Glomerular visceral epithelial cell (primary cell): ENCODE measurements around the gene KCNMB2.
"Not testable (repeated sequence)": the region's sequence is repeated elsewhere in the genome, so short reads cannot be mapped to it uniquely, and the experiment has no call there.

Source experiments
- DNase-seq: peaks from one replicate; pipeline ENCODE4 v3.0.0-alpha.2; 2016; ENCODE audit errors: extremely low spot score

The KCNMB2 gene

DNA sequence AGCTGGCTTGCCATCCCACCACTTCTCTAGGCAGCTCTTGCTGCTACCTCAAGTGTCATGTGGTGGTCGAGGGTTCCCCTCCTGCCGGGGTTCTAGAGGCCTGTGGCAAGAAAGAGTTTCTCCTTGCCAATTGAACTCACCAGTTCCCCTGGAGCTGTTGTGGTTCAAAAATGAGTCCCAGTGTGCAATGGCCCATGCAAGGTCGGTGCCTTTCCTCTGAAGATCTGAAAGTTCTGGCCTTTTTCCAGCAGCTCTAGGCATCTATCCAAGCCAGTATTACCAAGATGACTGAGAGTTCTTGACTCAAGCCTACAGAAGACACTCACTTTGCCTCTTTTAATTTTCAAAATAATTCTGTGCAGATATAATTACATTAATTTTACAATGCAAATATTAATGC, 163.6 kb downstream of the KCNMB2 start:
- DNase-seq = no peak

DNA sequence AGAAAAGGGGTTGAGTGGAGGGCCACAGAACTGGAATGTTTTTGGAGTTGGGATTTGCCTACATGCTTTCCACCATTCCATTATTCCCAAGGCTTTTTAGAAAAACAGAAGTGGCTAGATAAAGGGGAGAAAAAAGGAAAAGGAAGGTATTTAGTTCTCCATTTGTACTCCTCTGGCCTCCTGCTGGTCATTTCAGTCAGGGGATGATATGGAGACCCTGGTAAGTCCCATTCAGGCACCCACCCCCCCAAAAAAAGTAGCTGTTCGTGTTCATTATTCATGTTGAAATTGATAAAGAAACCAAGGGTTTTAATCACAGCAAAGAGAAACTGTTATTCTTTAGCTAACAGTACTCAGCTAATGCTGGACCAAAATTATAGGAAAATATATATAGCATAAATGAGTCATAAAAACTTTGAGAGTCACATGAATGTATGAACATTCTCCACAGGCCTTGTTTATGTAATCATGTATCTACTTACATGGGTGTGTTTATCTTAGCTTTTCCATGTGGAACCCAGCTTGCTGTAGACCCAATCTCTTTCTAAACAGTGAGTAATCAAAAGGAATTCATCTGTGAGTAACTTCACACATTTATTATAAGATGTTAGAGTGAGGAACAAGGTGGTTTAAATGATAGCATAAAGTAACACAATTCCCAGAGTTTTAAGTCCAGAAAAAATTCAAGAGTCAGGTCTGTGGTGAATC, 167.2 kb downstream of the KCNMB2 start:
- DNase-seq = no peak

DNA sequence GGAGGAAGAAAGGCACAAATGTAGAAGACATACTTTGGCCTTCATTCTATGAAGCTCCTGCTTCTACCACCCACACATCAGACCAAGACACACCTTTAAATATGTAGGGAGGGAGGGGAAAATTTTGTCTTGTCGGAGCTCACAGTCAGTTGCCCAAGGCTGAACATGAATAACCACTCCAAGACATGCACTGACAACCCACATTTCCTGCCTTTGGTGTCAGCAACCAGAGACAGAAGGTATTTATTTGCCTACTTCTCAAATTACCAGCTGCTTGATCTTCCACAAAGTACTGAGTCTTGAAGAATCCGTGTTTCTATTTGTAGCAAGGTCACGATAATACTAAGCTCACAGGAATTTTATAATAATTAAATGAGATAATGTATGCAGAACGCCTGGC, 169.7 kb downstream of the KCNMB2 start:
- DNase-seq = no peak

DNA sequence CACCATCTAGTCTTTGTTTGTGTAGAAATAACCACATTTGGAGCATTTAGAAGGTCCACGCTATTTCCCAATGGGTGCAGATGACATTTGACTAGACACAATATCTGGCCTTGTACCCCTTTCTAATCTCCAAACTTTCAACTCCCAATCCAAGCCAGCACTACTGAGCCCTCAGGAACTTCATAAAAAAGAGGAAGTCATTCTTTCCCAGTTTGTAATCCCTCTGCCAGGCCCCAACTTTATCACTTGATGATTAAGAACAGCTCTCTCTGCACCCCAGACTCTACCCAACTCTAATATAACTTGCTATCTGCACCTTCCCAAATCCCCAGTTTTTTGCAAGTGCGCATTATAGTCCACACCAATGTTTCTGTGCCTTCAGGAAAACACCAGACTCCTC, 170.2 kb downstream of the KCNMB2 start:
- no peak for DNase-seq

DNA sequence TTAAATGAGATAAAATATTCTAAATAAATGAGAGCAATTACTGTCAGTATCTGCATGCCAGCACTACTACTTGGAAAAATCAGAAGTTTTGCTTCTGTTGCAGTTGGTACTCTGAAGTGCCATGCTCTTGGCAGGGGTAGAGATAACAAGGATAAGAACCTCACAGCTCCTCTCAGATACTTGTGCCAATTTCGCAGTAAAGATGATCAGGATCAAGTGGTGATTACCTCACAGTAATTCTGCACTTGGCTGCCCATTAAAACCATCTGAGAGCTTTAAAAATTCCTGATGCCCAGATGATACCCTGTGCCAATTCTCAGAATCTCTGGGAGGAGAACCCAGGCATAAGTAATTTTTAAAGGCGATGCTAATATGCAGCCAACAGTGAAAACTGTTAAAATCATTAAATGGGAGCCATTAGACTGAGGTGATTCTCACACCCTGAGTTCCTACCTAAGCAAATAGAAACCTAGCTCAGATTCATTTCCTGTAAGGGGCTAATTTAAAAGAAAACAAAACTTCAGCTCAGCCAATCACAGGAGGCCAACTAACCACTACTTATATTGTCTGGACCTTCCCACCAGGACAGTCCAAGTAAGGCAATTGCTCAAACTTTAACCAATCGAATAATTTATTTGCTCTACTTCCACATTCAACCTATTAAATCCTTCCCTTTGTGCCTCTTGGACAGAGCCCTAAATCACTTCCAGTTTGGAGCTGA, 171.2 kb downstream of the KCNMB2 start:
- no peak for DNase-seq

DNA sequence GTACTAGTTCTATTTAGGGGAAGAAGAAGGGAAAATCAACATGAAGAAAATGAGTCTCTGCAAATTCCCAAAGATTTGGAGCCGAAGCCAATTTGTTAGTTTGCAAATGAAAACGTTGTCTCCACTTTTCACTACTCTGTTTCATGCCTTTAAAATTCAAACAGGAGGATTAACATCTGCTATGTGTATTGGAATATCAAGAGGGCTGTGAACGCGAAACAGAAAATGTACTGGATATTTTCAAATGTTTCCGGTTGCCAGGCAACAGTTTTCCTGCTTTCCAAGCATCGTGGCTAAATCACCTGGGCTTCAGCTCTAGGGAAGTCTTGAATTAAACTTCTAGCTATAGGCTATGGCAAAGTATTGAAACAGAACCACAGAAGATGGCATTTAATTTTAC, 172.8 kb downstream of the KCNMB2 start:
- no peak for DNase-seq

DNA sequence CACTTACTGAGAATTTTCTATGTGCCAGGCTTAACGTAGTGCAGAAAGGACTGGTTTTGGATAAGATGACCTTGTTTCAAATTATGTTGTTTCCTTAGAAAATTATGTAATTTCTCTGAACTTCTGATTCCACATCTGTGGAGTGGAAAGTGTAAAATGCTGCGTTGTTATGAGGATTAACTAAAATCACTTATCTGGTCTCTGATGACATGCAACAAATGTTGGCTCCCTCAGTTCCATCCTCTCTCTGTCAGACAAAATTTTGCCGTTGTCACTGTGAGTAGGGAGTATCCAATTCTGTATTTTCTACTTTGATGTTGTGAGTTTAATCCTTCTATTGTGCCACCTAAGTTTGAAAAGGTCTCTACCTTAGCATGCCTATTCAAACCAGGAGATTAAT, 175.5 kb downstream of the KCNMB2 start:
- no peak for DNase-seq

DNA sequence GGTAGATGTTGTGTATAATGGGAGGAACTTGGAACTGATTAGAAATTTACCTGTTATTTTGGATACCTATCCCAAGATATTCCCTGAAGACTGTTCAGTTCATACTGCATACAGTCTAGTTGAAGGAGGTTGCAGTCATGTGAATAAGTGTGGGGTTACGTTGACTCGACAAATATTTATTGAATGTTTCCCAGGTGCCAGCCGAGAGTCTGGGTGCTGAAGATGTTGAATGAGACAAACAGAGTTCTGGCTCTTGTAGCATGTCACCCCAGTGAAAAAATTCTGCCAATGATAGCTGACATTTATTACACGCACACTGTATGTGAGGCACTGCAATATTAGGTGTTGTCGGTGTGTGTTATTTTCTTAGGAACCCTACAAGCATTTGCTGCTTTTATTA, 176.0 kb downstream of the KCNMB2 start:
- DNase-seq = no peak

DNA sequence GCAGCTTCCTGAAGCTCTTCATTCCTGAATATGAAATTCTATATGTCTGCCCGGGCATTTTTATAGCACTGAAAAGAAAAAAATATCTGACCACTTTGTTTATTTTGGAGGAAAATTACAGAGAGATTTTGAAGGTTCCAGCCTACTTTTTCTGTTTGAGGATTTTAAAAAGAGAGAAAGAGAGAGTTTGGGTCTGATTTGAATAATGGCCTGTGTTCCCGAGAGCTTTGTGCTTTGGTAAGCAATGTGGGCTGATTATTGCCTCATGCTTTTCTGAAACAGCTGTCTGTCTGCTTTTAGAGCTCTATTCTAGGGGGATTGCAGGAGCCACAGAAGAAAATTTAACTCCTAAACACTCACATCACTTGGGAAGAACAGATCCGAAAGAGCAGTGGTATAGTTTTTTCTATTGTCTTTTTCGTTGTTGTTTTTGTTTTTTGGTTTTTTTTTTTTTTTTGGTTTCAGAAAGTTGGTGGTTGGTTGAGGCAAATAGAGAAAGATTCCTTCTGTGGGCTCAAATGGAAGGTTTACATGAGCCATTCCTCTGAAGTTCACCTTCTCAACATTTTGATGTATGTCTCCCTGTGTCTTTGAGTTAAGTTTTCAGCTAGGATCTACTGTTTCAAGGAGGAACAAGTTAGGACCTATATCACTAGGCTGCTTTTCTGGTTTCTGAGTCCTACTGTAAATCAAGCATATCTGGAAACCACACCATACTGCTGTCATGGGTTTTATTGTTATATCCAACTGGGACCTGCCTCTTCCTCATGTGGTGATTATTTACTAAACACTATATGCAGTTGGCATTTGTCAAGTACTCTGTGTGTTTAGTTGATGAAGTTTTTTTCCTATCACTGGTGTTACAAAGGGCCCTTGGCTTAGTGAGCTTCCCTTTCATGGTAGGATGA, 178.9 kb downstream of the KCNMB2 start:
- no peak for DNase-seq

DNA sequence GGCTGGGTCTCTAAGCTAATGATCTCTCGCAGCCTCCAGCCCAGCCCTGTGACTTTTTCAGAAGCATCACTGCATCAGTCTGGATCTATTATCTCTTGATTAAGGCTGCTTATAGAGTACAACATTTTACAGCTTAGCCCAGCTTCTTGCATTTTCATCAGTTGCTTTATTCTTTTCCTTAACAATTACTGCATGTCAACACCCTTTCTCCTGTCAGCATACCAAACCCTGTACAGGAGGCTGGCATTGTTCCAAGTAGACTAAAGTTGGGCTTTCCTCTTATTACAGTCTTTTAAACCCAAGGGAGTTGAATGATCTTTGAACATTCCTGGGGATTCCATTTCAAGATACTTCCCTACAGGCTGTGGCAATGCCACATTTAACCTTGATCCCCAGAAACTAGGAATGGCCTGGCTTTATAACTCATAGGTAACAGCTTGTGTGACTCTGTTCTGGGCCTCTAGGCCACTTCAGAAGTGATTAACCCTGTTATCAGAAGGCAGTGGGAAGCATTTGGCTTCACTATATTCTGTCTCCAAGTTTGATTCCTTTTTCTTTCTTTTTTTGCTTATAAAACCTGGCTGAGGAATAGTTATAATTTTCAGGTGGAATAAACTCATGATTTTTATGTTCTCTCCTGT, 182.9 kb downstream of the KCNMB2 start:
- DNase-seq = no peak

DNA sequence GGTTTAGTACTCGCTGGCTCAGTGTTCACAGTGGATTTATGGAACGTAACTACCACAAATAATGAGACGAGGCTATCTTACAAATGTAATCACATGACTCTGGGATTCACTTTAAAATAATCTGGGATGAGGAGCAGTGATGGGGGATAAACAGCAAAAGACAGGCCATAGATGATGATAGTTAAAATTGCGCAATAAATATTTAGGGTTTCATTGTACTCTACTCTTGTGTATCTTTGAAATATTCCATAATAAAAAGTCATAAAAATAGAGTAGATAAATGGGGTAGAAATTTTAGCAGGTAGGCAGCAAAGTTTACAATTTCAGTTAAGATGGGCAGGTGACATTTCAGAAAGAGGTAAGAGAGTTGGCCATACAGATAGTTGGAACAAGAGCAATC, 196.6 kb downstream of the KCNMB2 start:
- DNase-seq = no peak

DNA sequence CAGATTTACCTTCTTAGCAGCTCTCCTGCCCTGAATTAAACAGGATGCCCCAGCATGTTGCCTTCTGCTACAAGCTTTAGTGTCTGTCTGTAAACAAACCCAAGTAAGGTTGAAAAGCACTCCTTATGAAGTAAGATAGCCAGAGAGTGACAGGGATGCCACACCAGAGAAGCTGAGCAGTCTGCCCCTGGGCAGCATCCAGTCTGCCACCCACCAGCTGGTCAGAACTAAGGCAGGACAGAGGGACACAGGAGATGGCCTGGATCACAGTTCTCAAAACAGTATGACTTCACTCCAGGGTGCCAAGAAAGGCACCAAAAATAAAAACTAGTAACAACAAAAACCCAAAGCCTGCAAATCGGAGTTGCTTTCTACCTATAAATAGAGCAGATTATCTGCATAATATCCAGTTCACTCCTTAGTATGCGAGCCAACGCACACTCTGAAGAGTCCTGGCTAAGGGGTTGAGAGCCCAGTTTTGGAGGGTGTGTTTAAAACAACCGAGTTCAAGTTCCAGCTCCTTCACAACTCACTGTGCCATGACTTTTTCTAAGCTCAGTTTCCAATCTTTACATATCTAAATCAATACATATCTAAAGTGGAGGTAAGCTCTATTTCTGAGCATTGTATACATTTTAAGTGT, 198.9 kb downstream of the KCNMB2 start:
- no peak for DNase-seq

DNA sequence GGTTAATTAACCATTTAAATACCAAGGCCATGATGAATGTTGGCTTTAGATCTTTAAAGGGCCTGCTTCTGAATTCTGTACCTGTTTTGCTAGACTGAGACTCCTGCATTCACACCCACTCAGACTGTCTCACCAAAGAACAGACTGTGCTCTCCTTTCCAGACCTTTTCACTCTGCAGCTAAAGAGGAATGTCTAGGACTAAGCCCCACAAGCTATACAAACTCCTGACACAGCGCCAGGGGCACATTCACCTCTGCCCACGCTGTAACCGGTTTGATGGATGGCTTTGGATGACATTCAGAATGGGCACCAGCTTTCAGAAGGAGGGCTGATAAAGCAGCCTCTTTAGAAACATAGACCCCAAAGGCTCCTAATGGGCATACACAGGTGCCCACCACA, 200.1 kb downstream of the KCNMB2 start:
- no peak for DNase-seq

DNA sequence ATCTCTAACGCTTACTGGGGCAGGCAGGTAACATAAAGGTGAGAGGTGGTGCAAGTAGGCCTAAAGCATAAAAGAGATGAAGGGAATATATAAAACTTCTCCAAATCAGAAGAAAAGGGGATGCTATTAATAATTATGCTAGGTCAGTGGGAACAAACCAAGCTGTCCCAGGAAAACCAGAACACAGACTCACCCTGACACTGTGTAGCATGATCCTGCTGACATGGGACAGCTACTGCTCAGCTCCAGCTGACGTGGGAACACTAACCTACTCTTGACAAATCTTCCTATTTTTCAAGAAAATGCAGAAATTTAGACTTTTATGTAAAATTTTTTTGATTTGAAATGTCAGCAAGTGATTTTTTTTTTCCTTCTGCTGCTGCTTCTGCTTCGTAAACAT, 203.5 kb downstream of the KCNMB2 start:
- DNase-seq = no peak

DNA sequence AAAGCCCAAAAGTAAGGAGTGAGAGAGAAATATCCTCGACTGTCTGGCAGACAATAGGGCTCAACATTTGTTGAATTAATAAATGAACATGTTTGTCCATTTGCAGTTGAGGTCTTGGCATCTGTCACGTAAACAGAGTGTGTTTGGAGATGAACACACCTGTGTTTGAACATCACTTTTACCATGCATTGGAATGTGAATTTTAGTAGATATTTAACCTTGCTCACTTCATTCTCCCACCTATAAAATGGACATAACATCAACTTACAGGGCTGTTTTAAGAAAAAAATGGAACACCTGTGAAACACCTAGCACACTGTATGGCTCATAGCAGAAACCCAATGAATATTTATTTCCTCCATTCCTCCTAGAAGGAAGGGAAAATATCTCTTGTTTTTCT, 204.8 kb downstream of the KCNMB2 start:
- no peak for DNase-seq

DNA sequence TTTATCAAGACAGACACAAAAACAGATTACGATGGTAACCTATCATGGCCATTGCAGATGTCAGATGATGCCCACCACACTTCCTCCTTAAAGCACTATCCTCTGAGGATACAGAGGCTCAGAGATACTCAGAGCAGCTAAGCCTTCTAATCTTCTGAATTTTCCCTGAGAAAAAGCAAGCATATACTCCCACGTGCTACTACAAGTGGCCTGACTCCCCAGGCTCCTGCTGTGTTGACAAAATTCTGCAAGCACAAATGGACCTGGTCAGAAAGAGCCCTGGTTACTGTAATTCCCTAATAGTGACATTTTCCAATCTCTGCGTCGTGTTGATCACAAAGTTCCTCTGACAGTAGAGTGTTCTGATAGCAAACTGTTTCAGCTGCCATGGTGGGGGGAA, 207.1 kb downstream of the KCNMB2 start:
- DNase-seq = no peak

DNA sequence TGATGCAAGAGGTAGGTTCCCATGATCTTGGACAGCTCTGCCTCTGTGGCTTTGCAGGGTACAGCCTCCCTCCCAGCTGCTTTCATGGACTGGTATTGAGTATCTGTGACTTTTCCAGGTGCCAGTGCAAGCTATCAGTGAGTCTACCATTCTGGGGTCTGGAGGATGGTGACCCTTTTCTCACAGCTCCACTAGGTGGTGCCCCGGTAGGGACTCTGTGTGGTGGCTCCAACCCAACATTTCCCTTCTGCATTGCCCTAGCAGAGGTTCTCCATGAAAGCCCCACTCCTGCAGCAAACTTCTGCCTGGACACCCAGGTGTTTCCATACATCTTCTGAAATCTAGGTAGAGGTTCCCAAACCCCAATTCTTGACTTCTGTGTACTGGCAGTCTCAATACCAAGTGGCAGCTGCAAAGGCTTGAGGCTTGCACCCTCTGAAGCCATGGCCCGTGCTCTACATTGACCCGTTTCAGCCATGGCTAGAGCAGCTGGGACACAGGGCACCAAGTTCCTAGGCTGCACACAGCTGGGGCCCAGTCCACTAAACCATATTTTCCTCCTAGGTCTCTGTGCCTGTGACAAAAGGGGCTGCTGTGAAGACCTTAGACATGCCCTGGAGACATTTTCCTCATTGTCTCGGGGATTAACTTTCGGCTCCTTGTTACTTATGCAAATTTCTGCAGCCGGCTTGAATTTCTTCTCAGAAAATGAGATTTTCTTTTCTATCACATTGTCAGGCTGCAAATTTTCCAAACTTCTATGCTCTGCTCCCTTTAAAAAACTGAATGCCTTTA, 209.8 kb downstream of the KCNMB2 start:
- not testable (repeated sequence) for DNase-seq

DNA sequence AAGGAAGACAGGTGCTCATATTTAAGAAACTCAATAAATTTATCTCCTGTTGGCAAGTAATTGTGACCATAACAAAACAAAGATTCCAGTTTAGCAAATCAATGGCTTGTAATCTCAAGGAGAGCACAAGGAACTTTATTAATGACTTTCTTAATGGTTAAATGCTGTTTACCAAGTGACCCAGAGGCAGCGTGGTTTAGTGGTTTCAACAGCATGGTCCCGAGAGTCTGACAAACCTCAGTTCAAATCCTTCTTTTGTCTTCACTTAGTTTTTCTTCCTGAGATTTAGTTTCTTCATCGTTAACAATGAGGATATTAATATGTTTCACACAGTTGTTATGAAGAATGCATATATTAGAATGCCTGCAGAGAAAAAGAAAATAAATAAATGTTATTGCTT, 212.6 kb downstream of the KCNMB2 start:
- no peak for DNase-seq

DNA sequence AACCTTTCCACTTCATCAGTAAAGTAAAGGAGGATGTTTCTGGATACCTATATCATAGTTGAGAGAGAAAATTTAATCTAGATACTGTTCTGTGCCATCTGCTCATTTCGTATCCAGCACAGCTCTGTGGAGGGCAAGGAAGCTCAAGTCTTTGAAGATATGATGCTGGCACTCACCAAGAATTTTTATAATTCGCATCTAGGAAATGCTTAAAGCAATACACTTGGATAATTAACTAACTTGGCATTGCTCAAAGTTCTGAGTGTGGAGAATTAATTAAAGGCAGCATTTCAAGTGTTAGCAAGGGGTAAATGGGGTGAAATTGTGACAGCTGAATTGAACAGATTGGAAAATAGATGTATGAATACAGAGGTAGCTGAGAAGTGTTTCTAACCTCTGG, 213.2 kb downstream of the KCNMB2 start:
- no peak for DNase-seq

DNA sequence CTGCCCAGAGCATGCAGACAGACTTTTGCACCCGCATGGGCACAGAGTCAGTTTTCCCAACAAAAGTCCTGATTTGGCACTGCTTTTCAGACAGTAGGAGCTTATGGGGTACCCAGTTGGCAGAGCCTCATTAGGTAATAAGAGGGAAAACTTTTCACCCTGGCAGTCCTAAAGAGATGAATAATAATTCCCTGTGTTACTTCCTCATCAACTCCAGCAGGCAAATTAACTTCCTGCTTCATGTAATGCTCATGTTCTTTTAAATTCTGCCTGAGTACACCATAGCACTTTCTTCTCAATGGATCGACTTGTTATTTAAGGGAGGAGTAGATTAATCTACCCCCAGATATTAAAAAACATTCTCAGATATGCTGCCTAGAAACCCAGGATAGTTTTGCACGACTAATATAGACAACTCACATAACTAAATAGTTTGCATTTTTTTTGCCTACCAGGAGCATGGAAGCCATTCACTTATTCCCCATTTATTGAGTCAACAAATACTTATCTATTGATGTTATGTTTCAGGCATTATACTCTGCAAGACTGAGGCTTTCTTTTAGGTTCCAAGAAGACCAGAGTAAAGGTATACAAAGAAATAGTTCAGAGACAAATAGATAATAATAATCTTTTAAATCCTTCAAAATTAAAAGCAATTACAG, 214.5 kb downstream of the KCNMB2 start:
- DNase-seq = no peak
